GM18508 (cell line): ENCODE results near the gene NLRP4.

Experiments
- ATAC-seq: cut with Tn5 transposase; IDR thresholded peaks from one replicate; pipeline ENCODE4 v1.9.1; 2021; ENCODE audit warnings: moderate number of reproducible peaks; ENCODE audit not compliant: insufficient read depth, unreplicated experiment

Gene NLRP4, protein sequence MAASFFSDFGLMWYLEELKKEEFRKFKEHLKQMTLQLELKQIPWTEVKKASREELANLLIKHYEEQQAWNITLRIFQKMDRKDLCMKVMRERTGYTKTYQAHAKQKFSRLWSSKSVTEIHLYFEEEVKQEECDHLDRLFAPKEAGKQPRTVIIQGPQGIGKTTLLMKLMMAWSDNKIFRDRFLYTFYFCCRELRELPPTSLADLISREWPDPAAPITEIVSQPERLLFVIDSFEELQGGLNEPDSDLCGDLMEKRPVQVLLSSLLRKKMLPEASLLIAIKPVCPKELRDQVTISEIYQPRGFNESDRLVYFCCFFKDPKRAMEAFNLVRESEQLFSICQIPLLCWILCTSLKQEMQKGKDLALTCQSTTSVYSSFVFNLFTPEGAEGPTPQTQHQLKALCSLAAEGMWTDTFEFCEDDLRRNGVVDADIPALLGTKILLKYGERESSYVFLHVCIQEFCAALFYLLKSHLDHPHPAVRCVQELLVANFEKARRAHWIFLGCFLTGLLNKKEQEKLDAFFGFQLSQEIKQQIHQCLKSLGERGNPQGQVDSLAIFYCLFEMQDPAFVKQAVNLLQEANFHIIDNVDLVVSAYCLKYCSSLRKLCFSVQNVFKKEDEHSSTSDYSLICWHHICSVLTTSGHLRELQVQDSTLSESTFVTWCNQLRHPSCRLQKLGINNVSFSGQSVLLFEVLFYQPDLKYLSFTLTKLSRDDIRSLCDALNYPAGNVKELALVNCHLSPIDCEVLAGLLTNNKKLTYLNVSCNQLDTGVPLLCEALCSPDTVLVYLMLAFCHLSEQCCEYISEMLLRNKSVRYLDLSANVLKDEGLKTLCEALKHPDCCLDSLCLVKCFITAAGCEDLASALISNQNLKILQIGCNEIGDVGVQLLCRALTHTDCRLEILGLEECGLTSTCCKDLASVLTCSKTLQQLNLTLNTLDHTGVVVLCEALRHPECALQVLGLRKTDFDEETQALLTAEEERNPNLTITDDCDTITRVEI

DNA sequence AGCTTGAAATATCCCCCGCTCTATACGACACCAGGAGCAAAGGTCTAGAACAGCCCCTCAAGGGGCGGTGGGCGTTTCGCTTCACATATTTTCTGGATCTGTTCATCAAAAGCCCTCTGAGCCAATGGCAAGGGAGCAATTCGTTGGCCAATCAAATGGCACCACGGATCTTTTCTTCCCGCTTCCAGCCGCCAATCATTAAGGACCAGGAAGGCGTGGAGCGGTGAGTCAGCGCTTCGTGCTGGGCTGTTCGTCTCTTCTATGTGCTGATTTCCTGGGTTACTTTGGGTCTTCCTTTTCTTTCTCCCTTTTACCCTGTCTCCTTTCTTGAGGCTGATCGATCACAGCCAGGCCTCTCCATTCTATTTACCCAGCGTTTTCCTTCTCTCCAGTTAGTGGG lies at the start of gene NLRP4:
Gene NLRP4, plus strand, starts transcription at position 201 of the 400 bp plus-strand sequence. CDS start 15,541 bp downstream, outside the sequence.
- no peak for ATAC-seq

- no peak for ATAC-seq
Measured at GRCh38 chr19:55795021-55795420, 41.3 kb upstream of the NLRP4 start.

DNA sequence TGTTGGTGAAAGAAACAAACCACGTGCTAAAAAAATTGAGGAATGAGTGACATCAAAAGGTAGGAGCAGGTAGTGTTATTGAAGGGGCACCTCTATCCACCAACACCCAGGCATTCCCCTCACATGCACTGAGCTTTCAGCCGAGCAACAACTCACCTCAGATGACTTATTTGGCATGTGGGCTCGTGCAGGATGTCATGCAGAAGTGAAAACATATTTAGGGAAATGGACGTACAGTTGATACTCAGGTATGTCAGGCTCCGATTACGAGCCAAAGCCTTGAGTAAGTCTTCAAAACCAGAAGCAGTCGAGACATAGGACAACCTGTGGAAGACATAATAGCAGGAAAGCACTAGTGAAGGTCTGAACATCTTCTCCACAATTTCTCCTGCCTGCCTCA lies 34.9 kb upstream of the NLRP4 start:
- no peak for ATAC-seq

GRCh38 chr19:55802281-55802680 lies 34.1 kb upstream of the NLRP4 start:
- ATAC-seq, result no peak

GRCh38 chr19:55809381-55810058 lies 26.8 kb upstream of the NLRP4 start:
- no peak for ATAC-seq

DNA sequence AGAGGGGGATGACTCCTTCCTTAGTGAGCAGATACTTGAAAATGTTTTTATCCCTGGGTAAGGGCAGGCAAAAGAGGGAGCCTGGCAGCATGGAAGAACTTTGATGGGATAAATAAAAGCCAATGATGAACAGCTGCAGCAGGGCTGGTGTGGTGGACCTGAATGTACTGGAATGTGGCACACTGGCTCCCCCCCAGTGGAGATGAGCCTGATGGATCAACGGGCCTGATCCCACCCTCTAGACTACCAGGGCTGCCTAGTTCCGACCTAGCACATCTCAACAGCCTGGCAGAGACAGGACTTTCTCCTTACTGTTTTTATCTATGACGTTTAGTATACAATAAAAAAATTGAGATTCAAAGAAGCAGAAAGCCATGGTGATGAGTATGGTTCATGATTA lies 25.0 kb upstream of the NLRP4 start:
- ATAC-seq, result no peak

DNA sequence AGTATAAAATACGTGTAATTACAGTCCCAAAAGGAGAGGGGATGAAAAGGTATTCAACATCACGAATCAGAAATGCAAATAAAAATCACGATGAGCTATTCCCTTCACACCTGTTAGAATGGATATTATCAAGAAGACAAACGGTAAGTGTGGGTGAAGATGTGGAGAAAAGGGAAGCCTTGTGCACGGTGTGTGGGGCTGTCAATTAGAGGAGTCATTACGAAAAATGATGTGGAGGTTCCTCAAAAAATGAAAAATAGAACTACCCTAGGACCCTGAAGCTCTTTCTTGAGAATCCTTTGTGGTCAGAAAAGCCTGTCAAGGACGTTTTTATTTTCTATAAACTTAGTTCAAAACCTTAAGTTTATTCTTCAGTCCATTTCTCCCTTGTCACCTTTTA lies 23.9 kb upstream of the NLRP4 start:
- ATAC-seq, result no peak

- no peak for ATAC-seq
Measured at GRCh38 chr19:55813906-55814305, 22.4 kb upstream of the NLRP4 start.

DNA sequence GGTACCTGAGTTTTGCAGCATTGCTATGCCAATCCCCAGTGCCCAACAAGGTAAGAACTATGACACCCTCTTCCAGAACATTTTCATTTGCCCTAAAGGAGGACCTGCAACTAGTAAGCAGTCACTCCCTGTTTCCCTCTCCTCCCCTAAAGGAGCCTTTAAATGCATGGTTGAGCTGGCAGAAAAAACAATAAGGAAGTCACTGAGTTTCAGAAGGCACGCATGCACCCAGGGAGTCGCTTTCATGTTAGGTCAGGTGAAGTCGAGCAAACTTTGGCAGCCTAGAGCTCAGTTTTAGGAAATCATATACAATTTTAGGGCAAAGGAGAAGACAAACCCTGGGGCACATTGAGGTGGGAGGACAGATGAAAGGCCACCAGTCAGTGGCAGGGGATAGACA lies 16.3 kb upstream of the NLRP4 start:
- no peak for ATAC-seq

DNA sequence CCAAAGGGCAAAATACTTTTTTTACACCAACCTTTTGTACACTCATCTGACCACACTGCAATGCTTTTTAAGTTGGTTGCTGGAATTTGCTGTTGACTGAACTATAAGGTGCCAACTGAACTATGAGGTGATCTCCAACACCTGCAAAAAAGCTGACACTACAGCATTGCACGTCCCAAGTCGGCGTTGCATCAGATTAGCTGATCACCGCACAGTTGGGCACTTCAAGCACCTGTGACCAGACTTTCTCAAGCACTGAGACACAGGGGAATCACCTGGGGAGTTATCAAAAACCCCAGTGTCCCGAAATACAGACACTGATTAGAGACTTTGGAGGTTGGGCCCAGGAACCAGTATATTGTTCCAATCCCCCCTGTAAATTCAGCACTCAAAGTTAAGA lies 5.7 kb upstream of the NLRP4 start:
- no peak for ATAC-seq

DNA sequence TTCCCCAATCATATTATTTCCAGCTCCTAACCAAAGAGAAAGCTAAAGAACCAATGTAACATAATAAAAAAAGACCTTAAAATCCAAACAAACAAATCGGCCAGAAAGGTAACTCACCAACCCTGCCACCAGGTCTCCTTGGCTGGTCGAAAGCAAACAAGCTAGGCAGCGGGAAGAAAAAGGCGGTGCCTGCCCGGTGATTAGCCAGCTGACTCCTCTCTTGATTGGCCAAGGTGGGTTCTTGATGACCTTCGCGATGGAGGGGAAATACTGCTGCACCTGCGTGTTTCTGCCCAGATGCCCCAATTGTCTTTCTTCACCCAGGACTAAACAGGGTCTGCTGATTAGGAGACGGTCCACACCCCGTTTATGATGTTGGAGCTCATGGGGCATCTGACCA lies 4.5 kb upstream of the NLRP4 start, which contains the start of gene NLRP11:
Gene NLRP11, minus strand, starts transcription at position 154 of the 400 bp plus-strand sequence. CDS start 13,825 bp downstream, outside the sequence.
- ATAC-seq, result no peak

GRCh38 chr19:55832676-55833075 lies 3.7 kb upstream of the NLRP4 start:
- ATAC-seq, result no peak

DNA sequence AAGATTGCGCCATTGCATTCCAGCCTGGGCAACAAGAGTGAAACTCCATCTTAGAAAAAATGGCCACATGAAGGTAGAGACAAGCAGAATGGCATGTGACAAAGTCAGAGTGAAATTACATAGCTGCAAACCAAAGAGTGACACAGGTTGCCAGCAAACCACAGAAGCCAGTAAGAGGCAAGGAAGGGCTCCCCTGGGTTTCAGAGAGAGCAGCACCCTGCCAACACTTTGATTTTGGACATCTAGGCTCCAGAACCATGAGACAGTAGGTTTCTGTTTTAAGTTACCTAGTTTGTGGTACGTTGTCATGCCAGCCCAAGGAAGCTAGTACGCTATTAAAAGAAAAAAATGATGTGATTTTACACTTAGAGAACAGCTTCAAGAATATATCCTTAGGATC lies 1.9 kb downstream of the NLRP4 start:
- no peak for ATAC-seq

DNA sequence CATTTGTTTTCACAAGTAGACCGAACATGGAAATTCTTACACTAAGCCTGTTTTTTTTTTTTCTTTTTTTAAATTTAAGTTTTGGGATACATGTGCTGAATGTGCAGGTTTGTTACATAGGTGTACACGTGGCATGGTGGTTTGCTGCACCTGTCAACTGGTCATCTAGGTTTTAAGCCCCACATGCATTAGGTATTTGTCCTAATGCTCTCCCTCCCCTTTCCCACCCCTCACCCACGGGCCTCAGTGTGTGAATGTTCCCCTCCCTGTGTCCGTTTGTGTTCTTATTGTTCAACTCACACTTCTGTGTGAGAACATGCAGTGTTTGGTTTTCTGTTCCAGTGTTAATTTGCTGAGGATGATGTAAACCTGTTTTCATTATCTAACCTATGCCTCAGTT lies 2.6 kb downstream of the NLRP4 start:
- ATAC-seq, result no peak

DNA sequence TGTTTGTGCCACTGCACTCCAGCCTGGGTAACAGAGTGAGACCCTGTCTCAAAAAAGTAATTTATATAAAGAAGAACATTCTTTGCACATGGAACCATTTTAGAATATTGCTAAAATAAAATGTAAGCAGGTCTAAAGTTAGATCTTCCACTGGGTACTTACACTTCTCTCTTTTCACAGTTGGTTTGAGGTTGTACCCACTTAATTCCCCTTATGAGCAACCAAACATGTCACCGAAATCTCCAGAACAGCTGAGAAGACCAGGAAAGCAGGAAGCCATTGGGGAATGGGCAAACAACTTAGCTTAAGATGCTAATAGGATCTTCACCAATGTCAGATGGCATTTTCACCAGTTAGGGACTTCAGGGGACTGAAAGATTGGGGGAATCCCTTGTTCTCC lies 18.8 kb downstream of the NLRP4 start:
- ATAC-seq, result no peak

DNA sequence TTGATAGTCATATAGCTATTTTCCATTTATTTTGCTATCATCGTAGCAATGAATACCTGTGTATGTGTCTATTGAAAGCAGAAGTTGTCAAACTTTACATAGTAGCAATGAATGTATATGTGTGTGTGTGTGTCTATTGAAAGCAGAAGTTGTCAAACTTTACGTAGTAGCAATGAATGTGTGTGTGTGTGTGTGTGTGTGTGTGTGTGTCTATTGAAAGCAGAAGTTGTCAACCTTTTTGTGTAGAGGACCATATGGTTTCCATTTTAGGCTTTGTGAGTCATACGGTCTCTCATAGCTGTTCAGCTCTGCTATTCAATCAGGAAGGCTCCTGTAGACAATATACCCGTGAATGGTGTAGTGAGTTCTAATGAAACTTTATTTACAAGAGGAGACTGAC lies 20.8 kb downstream of the NLRP4 start:
- ATAC-seq, result no peak

DNA sequence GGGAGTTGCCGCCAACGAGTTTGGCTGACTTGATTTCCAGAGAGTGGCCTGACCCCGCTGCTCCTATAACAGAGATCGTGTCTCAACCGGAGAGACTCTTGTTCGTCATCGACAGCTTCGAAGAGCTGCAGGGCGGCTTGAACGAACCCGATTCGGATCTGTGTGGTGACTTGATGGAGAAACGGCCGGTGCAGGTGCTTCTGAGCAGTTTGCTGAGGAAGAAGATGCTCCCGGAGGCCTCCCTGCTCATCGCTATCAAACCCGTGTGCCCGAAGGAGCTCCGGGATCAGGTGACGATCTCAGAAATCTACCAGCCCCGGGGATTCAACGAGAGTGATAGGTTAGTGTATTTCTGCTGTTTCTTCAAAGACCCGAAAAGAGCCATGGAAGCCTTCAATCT lies 21.6 kb downstream of the NLRP4 start:
- no peak for ATAC-seq

GRCh38 chr19:55858401-55858800 lies 22.1 kb downstream of the NLRP4 start:
- ATAC-seq, result no peak

DNA sequence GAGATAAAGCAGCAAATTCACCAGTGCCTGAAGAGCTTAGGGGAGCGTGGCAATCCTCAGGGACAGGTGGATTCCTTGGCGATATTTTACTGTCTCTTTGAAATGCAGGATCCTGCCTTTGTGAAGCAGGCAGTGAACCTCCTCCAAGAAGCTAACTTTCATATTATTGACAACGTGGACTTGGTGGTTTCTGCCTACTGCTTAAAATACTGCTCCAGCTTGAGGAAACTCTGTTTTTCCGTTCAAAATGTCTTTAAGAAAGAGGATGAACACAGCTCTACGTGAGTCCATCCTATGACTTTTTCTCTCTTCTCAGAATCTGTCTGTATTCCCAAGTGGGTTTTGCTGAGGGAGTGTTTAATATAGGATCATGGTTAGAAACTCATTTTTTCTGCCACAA lies 22.6 kb downstream of the NLRP4 start:
- ATAC-seq, result no peak

GRCh38 chr19:55866521-55866920 lies 30.2 kb downstream of the NLRP4 start:
- ATAC-seq, result no peak

DNA sequence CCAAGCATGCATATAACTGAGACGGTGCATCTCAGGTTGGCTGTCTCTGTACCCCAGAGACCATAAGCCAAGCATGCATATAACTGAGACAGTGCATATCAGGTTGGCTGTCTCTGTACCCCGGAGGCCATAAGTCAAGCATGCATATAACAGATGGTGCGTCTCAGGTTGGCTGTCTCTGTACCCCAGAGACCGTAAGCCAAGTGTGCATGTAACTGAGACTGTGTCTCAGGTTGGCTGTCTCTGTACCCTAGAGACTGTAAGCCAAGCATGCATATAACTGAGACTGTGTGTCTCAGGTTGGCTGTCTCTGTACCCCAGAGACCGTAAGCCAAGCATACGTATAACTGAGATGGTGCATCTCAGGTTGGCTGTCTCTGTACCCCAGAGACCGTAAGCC lies 30.8 kb downstream of the NLRP4 start:
- ATAC-seq, result no peak
